ENCODE measurements around the gene LRRC32. TPM values are rescaled to one million over a fixed set of nuclear protein-coding genes. Genes with fewer than 3 reads are reported as not detected.

LRRC32 gene
- total RNA-seq, 2 experiments from 2014 or later, result 23.2 to 24.5 TPM

DNA sequence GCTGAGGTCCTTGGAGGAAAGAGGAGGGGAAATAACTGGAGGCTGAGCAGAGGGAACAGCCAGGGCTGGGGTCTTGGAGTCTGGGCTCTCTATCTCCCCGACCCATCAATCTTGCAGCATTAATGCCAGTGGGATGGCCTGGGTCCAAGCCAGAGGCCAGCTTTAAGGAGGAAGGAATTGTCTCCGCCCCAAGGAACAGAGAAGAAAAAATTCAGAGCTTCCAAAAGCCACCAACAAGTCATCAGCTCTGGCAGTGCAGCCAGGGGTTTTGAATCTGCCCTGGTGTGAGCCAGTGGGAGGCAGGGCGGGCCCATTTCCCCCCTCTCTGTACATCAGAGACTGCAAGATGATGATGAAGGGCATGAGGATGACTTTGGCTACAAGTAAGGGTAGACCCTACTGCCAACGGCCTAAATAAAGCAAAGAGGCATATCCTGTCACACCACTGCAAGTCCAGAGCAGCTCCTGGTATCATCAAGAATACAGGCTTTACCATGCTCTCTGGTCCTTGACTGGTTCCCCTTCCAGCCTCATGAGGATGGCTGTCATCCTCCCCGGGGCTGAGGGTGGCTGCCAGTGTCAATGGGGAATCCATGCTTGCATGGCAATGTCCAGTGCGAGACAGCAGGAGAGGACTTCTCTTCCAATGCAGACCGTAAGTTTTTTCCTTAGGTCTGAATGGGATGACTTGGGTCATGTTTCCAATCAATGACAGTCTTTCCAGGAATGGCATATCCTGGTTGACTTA is 34.4 kb downstream of the LRRC32 start:
- TF ChIP-seq, protein P1, sequence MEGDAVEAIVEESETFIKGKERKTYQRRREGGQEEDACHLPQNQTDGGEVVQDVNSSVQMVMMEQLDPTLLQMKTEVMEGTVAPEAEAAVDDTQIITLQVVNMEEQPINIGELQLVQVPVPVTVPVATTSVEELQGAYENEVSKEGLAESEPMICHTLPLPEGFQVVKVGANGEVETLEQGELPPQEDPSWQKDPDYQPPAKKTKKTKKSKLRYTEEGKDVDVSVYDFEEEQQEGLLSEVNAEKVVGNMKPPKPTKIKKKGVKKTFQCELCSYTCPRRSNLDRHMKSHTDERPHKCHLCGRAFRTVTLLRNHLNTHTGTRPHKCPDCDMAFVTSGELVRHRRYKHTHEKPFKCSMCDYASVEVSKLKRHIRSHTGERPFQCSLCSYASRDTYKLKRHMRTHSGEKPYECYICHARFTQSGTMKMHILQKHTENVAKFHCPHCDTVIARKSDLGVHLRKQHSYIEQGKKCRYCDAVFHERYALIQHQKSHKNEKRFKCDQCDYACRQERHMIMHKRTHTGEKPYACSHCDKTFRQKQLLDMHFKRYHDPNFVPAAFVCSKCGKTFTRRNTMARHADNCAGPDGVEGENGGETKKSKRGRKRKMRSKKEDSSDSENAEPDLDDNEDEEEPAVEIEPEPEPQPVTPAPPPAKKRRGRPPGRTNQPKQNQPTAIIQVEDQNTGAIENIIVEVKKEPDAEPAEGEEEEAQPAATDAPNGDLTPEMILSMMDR (IDR thresholded peaks at IDR 0.05), result no peak
- Mint-ChIP-seq H3K4me1 (ENCODE audit: low read depth) (peaks cover 14% of the 10 kb centered on the region), H3K36me3 (ENCODE audit: low read depth) (no peaks in the 10 kb centered on the region), H3K9me3 (no peaks in the 10 kb centered on the region), H3K4me3 (no peak overlapping the region), H3K27me3 (peaks cover 16% of the 10 kb centered on the region), H3K27ac (no peak overlapping the region)
- CTCF ChIA-PET, result no interaction called here
- intact Hi-C loops (cut with micrococcal nuclease), result no loop called here
- DNase-seq (peak; percentile 1), ATAC-seq (no peak)
- POLR2A ChIA-PET, result no interaction called here

DNA sequence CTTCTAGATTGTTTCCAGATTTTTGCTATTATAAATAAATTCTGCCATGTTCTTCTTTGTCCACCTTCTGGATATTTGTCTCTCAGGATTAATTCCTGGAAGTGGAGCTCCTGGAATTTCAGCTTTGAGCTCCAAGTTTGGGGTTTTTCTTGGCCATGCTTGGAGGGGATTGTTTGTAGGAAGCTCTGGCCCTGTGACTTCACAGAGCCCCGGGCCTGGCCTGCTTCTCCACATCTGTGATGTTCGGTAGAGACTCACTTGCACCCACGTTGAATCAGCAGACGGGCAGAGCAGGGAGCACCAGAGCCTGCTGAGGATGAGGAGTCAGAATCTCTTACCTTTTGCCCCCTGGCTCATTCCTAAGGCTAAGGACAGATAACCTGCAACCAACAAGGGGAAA is 35.7 kb downstream of the LRRC32 start:
- no peak for ATAC-seq
- peaks cover 11% of the 10 kb centered on the region for H3K27me3 Mint-ChIP-seq
- peak; percentile 0 for DNase-seq
- no peaks in the 10 kb centered on the region for H3K36me3 Mint-ChIP-seq (ENCODE audit: low read depth)
- peaks cover 24% of the 10 kb centered on the region for H3K4me1 Mint-ChIP-seq (ENCODE audit: low read depth)
- H3K4me3 Mint-ChIP-seq, result no peak overlapping the region
- H3K9me3 Mint-ChIP-seq, result no peaks in the 10 kb centered on the region
- no peak overlapping the region for H3K27ac Mint-ChIP-seq
- CTCF ChIA-PET, result interaction anchor here (1.2 kb wide), 1 partner anchor 36 kb away, joined by 3 read pairs; no protein-coding TSS in a partner anchor
- TF ChIP-seq, protein P1 (IDR thresholded peaks at IDR 0.05), result no peak
- intact Hi-C loops (cut with micrococcal nuclease), result no loop called here
- POLR2A ChIA-PET, result no interaction called here

DNA sequence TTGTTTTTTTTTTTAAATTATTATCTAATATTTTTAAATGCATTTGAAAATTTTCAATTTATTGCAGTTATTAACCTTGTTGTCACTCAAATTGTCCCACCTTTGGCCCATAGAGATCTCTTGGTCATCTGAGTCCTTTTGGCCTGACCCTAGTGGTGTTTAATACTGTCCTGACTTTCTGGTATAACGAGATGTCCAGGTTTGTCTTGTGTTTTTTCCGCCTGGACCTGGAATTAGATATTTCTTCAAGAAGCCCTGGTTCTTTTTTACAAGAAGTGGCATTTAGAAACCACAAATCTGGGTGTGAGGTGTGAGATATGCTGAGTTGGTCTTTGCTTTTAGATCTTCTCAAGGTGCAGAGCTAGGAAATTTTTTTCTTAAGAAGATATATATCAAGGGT is 38.1 kb downstream of the LRRC32 start:
- Mint-ChIP-seq H3K36me3 (ENCODE audit: low read depth) (peaks cover 3% of the 10 kb centered on the region), H3K9me3 (no peaks in the 10 kb centered on the region), H3K4me3 (no peak overlapping the region), H3K27ac (no peak overlapping the region), H3K27me3 (peaks cover 4% of the 10 kb centered on the region), H3K4me1 (ENCODE audit: low read depth) (peaks cover 41% of the 10 kb centered on the region)
- intact Hi-C loops (cut with micrococcal nuclease), result no loop called here
- ChIA-PET POLR2A (interaction anchor here (1.0 kb wide), 1 partner anchor 30 kb away, joined by 3 read pairs; no protein-coding TSS in a partner anchor), CTCF (interaction anchor here (1.5 kb wide), 1 partner anchor 34 kb away, joined by 5 read pairs; no protein-coding TSS in a partner anchor)
- no peak for DNase-seq
- TF ChIP-seq, protein P1 (IDR thresholded peaks at IDR 0.05), result no peak
- ATAC-seq, result no peak

DNA sequence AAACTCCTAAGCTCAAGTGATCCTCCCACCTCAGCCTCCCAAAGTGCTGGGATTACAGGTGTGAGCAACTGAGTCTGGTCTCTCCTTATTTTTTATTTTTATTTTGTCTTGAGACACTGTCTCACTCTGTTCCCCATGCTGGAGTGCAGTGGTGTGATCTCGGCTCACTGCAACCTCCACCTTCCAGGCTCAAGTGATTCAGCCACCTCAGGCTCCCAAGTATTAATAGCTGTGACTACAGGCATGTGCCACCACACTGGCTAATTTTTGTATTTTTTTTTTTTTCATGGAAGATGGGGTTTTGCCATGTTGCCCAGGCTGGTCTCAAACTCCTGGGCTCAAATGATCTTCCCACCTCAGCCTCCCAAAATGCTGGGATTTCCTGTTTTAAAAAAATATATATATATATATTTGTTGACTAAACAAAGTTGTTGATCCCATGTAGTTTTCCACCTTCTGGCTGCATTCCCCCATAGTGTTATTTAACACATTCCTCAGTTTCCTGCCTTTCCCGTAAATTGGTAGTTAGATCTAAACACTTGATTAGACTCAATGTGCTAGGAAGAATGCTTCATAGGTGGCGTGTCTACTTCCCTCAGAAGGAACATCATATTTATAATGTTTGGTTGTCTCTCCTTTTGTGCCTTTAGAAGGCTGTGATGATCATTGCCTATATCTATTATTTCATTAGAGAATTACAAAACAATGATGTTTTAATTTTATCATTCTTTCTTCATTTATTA is 38.8 kb downstream of the LRRC32 start:
- POLR2A ChIA-PET, result no interaction called here
- TF ChIP-seq, protein P1 (IDR thresholded peaks at IDR 0.05), result no peak
- CTCF ChIA-PET, result interaction anchor here (1.3 to 1.5 kb wide), 2 partner anchors 33 to 44 kb away, joined by 3 to 5 read pairs; no protein-coding TSS in a partner anchor
- no peaks in the 10 kb centered on the region for H3K9me3 Mint-ChIP-seq
- peaks cover 5% of the 10 kb centered on the region for H3K36me3 Mint-ChIP-seq (ENCODE audit: low read depth)
- intact Hi-C loops (cut with micrococcal nuclease), result no loop called here
- ATAC-seq, result no peak
- H3K27me3 Mint-ChIP-seq, result peaks cover 2% of the 10 kb centered on the region
- H3K4me3 Mint-ChIP-seq, result no peak overlapping the region
- DNase-seq, result no peak
- H3K4me1 Mint-ChIP-seq (ENCODE audit: low read depth), result peaks cover 49% of the 10 kb centered on the region
- H3K27ac Mint-ChIP-seq, result no peak overlapping the region

All from activated CD8-positive, alpha-beta T cell treated with anti-CD3 and anti-CD28 coated beads for 36 hours (primary cell).